ENCODE data around the gene HOXC6.

- TF ChIP-seq GATA2 (IDR thresholded peaks at IDR 0.05; ENCODE audit: low read depth, low read length) (no peak), GATA3 (IDR thresholded peaks at IDR 0.05; ENCODE audit: low read depth, low read length) (no peak)
These were observed 17.9 kb upstream of the HOXC6 start for GRCh38 chr12:54010053-54010971.
